ENCODE measurements around the gene METTL15.
"Not testable (repeated sequence)": the region's sequence is repeated elsewhere in the genome, so short reads cannot be mapped to it uniquely, and the experiment has no call there.

- TF ChIP-seq, protein P1, sequence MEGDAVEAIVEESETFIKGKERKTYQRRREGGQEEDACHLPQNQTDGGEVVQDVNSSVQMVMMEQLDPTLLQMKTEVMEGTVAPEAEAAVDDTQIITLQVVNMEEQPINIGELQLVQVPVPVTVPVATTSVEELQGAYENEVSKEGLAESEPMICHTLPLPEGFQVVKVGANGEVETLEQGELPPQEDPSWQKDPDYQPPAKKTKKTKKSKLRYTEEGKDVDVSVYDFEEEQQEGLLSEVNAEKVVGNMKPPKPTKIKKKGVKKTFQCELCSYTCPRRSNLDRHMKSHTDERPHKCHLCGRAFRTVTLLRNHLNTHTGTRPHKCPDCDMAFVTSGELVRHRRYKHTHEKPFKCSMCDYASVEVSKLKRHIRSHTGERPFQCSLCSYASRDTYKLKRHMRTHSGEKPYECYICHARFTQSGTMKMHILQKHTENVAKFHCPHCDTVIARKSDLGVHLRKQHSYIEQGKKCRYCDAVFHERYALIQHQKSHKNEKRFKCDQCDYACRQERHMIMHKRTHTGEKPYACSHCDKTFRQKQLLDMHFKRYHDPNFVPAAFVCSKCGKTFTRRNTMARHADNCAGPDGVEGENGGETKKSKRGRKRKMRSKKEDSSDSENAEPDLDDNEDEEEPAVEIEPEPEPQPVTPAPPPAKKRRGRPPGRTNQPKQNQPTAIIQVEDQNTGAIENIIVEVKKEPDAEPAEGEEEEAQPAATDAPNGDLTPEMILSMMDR (conservative IDR thresholded peaks at IDR 0.05; ENCODE audit: low read depth, low read length) = not testable (repeated sequence)
- not testable (repeated sequence) for TF ChIP-seq EZH2 (IDR thresholded peaks at IDR 0.05; ENCODE audit: borderline replicate concordance, low read depth, low read length, poor library complexity, severe bottlenecking)
These were observed 113.9 kb downstream of the METTL15 start for GRCh38 chr11:28222063-28222462.
